CD4-positive, alpha-beta T cell treated with Interleukin-15 for 1 hour (primary cell): Measurements from ENCODE around the gene PXK.
"Not testable (repeated sequence)": the region's sequence is repeated elsewhere in the genome, so short reads cannot be mapped to it uniquely, and the experiment has no call there.

Experiments used
- DNase-seq: peaks from one replicate; pipeline ENCODE4 v3.0.0-alpha.2; 2020

The PXK gene

DNA sequence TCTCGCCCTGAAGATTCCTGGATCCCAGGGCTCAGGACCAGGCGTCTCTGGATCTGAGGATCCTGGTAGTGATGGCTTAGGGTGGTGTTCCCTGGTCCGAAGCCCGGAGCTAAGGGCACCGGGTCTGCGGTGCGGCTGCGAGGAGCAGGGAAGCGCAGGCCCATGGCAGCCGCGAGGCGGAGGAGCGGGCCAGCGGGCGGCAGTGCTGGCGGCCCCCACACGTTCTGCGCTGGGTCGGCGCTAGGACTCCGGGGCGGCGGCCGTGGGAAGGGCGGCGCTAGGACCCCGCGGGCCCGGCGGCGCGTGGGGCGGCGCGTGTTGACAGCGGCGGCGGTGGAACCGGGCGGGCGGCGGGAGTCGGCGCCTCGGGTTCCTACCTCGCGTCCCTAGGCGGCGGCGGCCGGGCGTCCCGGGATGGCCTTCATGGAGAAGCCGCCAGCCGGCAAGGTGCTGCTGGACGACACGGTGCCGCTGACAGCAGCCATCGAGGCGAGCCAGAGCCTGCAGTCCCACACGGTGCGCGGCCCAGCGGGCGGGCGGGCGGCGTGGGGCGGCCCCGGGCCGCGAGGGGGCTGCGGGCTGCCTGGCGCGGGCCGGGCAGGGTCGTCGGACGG lies at the start of gene PXK:
TSS of gene PXK (plus strand) at position 318 of the 614 bp plus-strand sequence. CDS start at position 415, 97 bp downstream.
- DNase-seq, result peak; percentile 77

DNA sequence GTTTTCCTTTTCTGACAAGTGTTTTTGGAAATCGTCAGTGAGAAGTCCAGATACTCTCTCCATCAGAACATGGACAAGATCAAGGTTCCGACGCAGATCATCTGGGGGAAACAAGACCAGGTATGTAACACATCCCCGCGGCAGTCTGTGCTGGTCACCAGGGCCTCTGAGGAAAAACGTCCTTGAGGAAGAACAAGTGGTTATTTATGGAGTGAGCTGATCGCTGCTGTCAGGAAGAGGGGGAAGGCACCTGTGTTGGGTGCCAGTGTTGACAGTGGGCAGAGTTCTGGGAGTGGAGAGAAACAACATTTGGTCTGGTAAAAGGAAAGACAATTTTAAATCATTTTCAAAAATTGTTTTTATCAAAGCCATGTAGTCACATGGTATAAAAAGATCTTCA lies 47.4 kb upstream of the PXK start:
- DNase-seq, result no peak

GRCh38 chr3:58287354-58287753 lies 45.3 kb upstream of the PXK start:
- no peak for DNase-seq

- no peak for DNase-seq
Observed at GRCh38 chr3:58288011-58288728, 44.5 kb upstream of the PXK start.

- DNase-seq, result not testable (repeated sequence)
Observed at GRCh38 chr3:58288964-58289613, 43.6 kb upstream of the PXK start.

DNA sequence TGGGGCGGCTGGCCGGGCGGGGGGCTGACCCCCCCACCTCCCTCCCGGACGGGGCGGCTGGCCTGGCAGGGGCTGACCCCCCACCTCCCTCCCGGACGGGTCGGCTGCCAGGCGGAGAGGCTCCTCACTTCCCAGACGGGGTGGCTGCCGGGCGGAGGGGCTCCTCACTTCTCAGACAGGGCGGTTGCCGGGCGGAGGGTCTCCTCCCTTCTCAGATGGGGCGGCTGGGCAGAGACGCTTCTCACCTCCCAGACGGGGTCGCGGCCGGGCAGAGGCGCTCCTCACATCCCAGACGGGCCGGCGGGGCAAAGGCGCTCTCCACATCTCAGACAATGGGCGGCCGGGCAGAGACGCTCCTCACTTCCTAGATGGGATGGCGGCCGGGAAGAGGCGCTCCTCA lies 42.2 kb upstream of the PXK start:
- DNase-seq, result not testable (repeated sequence)

DNA sequence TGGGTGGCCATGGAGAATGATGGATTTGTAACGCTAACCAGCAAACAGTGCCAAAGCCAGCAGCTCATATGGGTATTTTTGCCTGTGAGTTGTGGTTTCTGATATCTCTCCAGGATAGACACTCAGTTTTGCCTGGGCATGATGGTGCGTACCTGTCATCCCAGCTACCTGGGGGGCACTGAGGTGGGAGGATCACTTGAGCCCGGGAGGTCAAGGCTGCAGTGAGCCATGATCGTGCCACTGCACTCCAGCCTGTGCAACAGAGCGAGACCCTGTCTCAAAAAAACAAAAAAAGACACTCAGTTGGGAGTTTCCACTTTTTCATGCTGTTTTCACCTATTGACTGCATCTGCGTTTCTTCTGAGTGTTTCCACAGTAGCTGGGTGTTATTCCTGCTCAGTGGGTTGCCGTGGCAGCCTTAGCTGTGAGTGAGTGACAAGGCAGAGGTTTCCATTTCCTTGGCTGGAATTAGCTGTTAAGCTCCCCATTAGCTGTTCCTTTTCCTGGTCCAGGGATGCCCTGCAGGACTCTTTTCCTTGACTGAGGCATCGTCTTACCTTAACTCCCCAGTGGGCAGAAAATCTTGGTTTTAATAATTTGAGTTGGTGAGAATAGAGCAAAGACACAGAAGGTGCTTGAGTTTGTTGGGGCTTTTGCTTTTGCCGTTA lies 40.9 kb upstream of the PXK start:
- no peak for DNase-seq

DNA sequence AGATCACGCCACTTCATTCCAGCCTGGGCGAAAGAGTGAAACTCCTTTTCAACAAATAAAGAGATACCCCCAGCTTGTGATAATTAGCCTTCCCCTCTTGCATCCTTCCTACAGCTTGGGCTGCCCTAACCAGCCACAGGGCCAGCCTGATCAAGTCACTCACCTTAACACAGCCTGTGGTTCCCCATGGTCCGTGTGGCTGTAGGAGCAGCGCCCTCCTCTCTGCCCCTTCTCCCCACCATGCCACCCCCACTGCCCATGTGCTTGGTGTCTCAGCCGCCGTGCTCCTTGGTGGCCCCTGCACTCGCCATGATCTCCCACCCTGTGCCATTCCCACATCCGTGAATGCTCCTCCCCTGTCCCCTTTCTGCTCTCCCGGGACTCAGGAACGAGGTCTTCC lies 39.8 kb upstream of the PXK start:
- DNase-seq, result no peak

DNA sequence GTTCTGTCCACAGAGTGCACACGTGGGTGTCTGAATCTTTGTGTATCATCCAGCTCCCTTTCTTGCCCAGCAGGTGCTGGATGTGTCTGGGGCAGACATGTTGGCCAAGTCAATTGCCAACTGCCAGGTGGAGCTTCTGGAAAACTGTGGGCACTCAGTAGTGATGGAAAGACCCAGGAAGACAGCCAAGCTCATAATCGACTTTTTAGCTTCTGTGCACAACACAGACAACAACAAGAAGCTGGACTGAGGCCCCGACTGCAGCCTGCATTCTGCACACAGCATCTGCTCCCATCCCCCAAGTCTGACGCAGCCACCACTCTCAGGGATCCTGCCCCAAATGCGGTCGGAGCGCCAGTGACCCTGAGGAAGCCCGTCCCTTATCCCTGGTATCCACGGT lies 39.2 kb upstream of the PXK start:
- no peak for DNase-seq

DNA sequence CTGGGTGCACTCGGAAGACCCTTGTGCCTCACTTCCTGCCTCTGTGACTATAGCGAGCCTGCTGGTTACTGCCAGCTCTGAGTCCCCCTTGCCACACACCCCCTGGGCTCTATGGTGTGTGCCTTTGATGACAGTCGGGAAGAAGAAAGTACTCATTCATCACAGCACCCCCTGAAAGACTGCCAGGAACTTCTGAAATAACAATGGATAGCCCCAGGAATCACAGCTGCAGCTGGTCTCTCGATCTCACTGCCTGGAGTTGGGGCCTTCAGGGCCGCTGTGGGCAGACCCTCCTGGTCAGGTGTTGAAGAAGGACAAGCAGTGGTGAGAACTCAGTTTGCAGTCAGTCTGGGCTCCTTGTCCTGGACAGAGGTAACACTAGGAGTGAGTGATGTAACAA lies 36.4 kb upstream of the PXK start:
- DNase-seq, result no peak

- DNase-seq, result no peak
Observed at GRCh38 chr3:58296843-58297242, 35.8 kb upstream of the PXK start.

DNA sequence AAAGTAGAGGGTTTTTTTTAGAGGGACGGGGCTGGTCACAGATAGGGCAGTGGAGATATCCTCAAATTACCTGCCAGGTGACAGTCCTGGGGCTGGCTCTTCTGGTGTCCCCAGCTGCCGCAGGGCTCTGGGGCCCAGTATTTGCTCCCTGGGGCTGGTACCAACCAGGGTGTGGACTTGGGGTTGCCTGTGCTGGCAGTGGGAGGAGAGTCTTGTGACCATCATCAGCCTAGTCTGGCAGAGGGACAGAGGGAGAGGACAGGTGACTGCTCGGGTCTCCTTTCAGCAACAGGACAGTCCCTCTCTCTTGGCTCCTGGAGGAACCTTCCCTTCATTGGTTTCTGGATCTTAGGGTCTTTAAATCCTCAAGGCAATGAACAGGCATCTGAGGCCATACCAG lies 34.5 kb upstream of the PXK start:
- DNase-seq, result no peak

- no peak for DNase-seq
Observed at GRCh38 chr3:58299075-58299474, 33.6 kb upstream of the PXK start.

DNA sequence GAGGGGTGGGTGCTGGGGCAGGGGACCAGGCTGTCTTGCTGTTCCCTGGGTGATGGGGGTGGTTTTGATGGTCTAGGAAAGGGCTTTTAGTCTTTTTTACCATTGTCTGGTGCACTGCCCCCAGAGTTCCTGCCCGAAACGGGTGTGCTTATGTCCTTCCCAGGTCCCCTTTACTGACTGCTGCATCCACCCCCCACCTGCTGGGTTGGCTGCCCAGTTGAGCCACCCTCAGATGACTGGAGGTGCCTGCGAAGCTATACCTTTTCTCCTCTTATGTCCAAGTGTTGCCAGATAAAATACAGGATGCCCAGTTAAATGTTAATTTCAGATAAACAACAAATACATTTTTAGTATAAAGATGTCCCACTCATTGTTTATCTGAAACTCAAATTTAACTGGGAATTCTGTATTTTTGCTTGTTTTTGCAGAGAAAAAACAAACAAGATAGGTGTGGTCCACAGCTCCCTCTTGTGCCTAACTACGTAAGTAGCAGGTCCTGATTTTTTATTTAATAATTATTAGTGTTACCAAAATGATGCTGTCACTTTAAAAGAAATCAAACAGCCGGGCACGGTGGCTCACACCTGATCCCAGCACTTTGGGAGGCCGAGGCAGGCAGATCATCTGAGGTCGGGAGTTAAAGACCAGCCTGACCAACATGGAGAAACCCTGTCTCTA lies 32.7 kb upstream of the PXK start:
- no peak for DNase-seq

GRCh38 chr3:58305882-58306711 lies 26.6 kb upstream of the PXK start, which contains the start of the genes HTD2 and RPP14:
HTD2 (plus strand) TSS chr3:58306520; CDS start chr3:58317614, 11,094 bp downstream.
RPP14 (plus strand) TSS chr3:58306245; CDS start chr3:58310330, 4,085 bp downstream.
- DNase-seq, result peak; percentile 97

GRCh38 chr3:58307639-58308215 lies 25.0 kb upstream of the PXK start:
- peak; percentile 59 for DNase-seq

DNA sequence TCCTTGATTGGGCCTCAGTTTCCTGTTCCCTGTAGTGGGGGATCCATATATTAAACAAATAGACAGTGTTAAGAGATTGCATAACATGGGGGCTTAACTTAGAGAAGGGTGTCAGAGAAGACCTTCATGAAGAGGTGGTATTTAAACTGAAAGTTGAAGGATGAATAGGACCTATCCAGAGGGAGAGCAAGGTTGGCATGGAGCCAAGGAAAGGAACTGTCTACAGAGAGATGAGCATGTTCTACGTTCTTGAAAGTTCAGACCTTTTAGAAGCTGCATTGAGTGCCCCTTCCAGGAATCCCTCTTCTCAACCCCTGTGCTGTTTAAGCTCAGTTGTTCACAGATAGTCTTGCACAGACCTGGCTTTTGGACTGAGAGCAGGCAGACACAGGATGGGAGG lies 24.0 kb upstream of the PXK start:
- no peak for DNase-seq

GRCh38 chr3:58317811-58318210 lies 14.9 kb upstream of the PXK start:
- no peak for DNase-seq

GRCh38 chr3:58321791-58322190 lies 10.9 kb upstream of the PXK start:
- no peak for DNase-seq

DNA sequence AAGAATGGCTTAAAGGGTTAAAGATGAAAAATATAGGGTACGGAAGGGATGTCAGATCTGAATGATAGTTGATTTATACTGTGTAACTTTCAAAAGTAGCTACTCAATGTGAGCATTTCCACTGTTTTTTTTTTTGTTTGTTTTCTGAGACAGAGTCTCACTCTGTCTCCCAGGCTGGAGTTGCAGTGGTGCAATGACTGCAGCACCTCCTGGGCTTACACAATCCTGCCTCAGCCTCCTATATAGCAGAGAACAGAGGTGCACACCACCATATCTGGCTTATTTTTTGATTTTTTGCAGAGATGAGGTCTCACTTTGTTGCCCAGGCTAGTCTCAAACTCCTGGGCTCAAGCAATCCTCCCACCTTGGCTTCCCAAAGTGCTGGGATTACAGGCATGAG lies 9.9 kb upstream of the PXK start:
- DNase-seq, result no peak

GRCh38 chr3:58323529-58324390 lies 8.9 kb upstream of the PXK start:
- DNase-seq, result no peak
